ENCODE results near the gene ZNF655. TPM values are rescaled to one million over a fixed set of nuclear protein-coding genes. Genes with fewer than 3 reads are reported as not detected.

ZNF655 gene
- total and polyA plus RNA-seq, 2 of the 8 experiments (the other 6 are each of a cell fraction or from before 2014, with no cell fraction given), result 27.1 to 37.8 TPM

GRCh38 chr7:99623702-99624447 is 65.4 kb downstream of the ZNF655 start (continued):
- no peak for TF ChIP-seq YY1 (IDR thresholded peaks at IDR 0.05; ENCODE audit: low read depth, low read length)
- TF ChIP-seq RAD21 (IDR thresholded peaks at IDR 0.05 in 1 of 2, conservative IDR thresholded peaks at IDR 0.05 in 1 of 2; ENCODE audit: low read depth in 2 of 2, low read length in 2 of 2), result no peak
- TF ChIP-seq TCF12 (IDR thresholded peaks at IDR 0.05; ENCODE audit: low read depth, low read length), result no peak
- TF ChIP-seq RXRA (IDR thresholded peaks at IDR 0.05; ENCODE audit: insufficient read depth, low read depth, low read length), result no peak
- no peak for TF ChIP-seq BCL11A (IDR thresholded peaks at IDR 0.05; ENCODE audit: low read depth in 2 of 2, low read length in 2 of 2)
- no peak for TF ChIP-seq PHF8 (conservative IDR thresholded peaks at IDR 0.05; ENCODE audit: low read depth, low read length)
- TF ChIP-seq KDM1A (IDR thresholded peaks at IDR 0.05; ENCODE audit: borderline replicate concordance, low read length), result no peak
- TF ChIP-seq GABPA (IDR thresholded peaks at IDR 0.05; ENCODE audit: borderline replicate concordance, insufficient read depth, low read length), result no peak
- TF ChIP-seq FOSL1 (IDR thresholded peaks at IDR 0.05; ENCODE audit: insufficient read depth, low read depth, low read length), result no peak
- TF ChIP-seq POU5F1 (IDR thresholded peaks at IDR 0.05; ENCODE audit: low read depth, low read length), result no peak
- TF ChIP-seq JUND (IDR thresholded peaks at IDR 0.05; ENCODE audit: low read length), result no peak
- no peak for TF ChIP-seq TEAD4 (IDR thresholded peaks at IDR 0.05; ENCODE audit: low read depth, low read length)

Measured in H1 (cell line).